Lung microvascular endothelial cell (primary cell): ENCODE measurements around the gene NTRK2. TPM values are rescaled to one million over a fixed set of nuclear protein-coding genes. Genes with fewer than 3 reads are reported as not detected.

Experiments used
- DNase-seq, 2 donors: peaks; one replicate each; pipeline versions ENCODE4 v3.0.0 to v3.0.0-alpha.2; 2010; ENCODE audit warnings: low read depth in 2 of 2
- total RNA-seq: library from RNA; depleted of rRNA; stranded (reverse); fragments of >200 nt; gene quantifications from 2 replicates; pipeline ENCODE4 v1.2.1, GENCODE V29; 2014

Gene NTRK2
- total RNA-seq, 1 donor from 2014 or later, result under 0.01 TPM

DNA sequence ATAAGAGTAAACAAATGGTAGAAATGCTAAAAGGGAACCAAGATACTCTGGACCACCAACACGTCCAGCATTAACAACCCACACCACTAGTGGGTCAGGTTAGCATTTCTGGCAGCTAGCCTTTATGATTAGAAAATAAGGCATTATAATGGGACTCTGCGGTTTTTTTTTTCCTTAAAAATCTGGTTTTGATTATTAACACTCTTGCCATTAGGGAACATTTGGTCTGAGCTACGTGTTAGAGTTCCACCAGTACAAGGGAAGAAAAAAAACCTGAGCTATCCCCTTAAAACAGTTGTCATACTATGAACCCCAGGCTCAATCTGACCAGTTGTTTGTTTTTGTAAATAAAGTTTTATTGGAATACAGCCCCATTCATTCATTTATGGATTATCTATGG is 110.4 kb downstream of the NTRK2 start:
- no peak for DNase-seq

DNA sequence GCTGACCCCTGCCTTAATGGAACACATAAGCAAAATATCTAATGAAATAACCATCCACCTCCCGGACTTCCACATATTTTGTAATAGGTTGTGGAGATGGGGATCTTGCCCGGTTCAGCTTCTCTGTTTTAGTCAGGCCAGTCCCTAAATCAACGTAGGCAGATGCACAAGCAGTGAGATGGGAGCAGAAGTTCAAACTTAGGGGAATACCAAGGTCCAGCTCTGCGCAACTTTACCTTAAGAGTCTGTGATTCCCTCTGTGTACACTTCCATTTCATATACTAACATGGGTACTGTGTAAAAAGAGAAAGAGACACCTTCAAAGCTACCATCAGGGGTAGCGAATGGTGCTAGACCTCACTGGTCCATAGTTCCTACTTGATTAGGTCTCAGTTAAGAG is 110.9 kb downstream of the NTRK2 start:
- DNase-seq, result no peak

DNA sequence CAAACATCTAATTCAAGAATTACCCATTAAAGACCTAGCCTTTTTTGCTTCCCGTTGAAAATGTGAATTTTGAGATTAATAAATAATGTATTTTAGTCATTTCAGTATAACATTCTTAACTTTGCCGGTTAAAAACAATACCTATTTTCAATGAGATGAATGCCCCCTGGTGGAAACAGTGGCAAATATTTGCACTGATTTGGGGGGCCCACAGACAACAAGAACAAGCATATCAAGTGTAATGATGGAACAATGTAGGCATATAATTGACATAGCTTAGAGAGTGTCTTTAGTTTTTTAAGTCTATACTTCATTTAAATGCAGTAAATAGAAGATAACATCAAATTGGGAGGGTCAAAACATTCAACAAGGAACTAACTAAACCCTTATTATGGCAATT is 111.9 kb downstream of the NTRK2 start:
- DNase-seq, result peak in 1 of 2 donors; percentile 15

DNA sequence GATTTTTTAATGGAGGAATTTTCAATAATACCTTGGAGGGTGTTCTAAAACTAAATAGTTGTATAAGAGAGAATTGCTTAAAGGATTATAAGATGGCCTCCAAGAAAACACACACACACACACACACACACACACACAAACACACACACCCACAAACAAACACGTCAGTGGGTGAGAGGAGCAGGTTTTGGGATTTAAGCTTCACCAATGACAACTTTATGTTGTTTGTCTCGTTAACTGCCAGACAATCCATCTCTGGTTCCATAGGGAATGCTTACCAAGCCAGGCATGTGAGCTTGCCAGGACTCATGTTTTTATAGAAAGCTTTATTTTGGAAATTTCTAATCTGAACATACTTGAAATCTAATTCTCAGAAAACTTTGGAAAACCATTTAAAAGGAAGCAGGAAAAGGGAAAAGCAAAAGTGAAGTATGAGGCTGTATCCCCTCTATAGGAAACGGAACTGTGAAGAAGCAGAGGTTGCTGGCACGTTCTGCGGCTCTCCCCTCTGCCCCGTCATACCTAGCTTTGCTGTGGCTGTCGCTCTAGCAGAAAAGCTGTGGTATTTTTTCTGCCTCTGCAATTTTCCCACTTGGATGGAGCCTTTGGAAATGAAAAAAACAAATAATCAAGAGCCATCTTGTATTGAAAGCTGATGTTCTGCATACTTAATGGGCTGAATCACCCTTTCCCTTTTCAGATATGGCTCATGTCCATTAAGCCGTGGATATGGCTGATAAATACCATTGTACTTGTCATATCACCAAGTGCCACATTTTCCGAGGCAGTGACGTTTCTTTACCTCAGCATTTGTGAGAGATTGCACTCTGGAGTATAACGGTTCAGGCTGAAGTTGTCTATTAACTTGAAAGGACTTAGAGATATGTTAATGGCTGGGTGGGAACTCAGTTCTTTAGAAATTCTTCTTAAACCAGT is 112.7 kb downstream of the NTRK2 start:
- no peak for DNase-seq

DNA sequence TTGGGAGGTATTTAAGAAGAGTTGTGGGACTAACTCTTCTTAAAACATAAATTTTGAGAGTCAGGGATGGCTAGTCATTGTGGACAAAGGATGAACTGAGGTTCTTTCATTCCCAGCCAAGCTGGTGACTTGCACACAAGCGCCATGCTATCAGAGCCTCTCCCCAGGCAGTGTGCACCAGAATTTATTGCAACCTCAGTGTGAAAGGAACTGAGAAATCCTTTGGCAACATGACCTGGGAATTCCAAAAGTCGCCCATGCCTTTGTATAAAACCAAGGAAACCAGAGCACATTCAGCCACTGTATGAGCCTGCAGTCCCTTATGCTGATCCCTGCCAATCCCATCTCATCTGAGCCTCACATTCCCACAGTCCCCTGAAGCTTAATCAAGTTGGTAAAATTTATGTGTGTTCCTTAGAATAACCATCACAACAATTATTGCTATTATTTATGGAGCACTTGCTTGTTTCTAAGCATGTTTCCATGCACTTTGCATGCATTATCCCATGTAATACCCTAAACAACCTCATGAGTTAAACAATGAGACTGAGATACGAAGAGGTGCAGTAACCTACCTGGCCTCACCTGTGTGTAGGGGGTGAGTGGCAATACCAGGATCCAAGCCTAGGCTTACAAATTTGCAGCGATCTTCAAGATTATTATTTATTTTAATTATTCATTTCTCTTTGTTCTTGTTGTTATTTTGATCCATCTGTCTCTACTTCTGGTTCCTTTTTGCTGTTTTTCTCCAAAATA is 116.4 kb downstream of the NTRK2 start:
- DNase-seq, result no peak

DNA sequence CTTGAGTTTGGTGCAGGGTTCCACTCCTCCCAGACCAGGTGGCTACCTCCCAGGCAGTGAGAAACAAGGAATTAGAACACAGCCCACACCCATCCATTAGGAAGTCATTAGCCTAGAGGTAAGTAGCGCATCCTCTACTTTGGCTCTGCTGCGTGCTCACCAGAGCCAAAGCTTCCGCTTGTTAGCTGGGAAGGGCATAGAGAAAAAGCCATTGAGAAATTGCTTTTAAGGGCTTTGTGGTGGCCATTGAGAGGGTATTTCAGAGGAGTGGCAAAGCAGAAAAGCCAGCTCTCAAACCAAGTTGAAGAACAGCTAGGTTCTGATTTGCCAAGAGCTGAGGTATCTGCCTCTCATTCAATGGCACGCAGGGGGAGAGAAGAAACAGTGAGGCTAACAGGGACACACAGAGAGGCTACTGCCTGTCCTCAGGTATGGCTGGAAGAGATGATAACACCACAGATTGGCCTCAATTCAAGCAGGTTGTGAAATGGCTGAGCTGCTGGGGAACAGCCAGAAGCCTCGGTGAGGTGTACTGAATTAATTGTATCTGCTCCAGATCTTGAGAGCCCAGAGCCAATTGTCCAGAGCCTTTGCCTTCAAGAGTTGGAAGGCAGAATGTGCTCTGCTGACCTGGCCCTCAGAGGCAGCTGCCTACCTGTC is 119.4 kb downstream of the NTRK2 start:
- DNase-seq, result no peak

DNA sequence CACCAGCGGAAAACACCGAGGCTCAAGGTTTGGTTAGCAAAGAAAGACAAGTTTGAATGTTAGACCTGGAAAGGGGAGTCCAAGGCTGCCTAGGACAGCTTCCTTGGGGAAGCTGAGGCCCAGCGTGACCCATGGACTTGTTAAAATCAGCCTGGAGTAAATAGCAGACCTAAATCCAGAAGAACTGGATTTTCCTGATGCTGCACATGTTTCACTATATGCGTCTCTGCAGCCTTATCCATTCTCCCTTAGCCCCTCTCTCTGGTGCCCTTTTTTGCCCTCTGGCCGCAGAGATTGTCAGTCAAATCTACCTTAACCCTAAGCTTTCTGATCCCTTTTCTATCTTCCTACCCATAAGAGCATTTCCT is 119.9 kb downstream of the NTRK2 start:
- no peak for DNase-seq

DNA sequence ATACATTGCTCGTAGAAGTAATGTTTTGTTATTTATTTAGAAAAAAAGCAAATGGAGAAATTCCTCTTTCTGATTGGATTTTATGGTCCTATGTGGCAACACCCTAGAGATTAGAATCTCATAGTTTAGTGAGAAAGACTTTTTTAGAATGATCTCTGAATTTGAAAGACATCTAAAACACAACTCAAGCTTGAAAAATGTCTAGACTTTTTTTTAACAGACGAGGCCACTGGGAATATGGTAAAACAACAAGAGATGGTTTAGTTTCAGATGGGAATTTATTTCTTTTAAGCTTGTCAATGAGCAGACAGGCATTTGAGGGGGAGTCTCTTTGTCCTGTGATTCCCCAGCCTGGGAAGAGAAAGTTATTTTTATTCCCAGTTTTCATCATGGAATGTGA is 122.1 kb downstream of the NTRK2 start:
- no peak for DNase-seq

DNA sequence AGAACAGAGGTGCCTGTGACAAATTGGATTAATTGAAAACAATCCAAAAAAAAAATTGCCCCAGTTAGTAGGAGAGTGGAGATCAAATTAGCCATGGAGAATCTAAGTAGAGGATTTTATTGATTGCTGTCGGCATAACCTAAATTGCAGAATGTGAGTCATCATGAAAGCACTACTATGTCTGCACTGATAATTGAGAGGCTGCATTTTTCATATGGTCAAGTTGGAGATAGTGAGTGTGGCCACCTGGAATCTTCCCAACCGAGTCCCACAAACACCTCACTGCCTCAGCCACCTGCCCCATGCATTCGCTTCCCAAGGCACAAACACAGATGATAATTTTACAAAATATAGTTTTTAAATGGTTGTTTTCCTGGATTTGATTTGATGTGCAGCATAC is 123.7 kb downstream of the NTRK2 start:
- no peak for DNase-seq

DNA sequence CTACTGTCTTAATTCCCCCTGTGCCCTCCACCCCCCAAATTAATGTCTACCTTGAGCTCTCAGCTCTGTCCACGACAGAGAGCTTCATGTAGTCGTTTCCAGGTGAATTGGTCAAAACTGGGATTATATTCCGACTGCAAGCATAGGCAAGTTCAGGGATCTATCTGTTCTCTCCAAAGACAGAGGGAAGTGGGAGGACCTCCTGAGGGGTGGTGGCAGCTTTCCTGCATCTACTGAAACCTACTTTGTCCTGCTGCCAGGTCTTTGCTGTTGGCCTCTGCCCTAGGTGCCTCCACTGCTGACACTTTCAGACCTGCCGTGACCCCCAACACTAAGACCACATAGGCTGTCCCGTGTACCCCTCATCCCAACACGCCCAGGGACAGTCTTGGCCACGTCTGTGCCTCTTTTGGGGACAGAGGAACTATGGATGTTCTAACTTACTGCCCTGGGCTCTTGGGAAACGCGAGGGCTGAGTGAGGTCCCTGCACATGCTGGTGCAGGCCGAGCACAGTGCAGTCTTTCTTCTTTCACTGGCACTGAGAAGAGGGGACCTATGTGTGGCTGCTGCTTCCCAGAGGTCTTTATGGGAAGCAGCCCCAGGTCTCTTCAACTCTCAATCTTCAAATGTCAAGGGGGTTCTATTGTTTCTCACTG is 125.6 kb downstream of the NTRK2 start:
- DNase-seq, result no peak

DNA sequence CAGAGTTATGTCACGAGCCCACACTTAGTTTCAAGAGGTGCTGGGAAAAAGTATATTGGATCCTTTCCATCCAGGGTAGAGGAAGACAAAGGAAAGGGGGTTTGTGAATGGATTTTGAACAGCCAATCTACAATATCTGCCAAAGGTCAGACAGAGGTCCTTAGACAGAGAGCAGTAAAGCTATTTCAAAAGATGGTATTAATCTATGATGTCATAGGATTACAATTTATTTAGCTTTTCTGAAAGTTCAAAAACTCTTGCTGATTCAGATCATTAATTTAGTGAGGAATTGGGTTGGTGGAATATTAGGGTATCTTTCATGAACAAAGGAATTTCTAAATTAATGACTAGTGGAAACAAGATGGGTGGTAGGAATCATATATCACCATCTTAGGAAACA is 126.9 kb downstream of the NTRK2 start:
- DNase-seq, result no peak

DNA sequence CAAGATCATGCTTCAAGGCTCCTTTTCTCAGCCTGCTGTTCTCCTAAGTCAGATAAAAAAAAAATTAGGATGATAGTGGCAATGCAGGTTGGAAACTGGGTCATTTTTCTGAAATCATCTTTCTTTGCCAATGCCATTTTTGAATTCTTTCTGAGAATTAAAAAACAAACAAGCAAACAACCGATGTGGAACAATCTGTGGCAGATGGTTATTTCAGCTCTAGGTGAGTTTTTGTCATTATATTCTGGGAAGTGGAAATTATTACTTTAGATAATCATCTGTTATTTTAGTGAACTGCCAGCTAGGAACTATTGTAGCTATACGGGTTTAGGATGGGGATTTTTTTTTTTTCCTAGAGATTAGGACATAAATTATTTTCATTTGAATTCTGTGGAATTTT is 129.7 kb downstream of the NTRK2 start:
- no peak for DNase-seq

DNA sequence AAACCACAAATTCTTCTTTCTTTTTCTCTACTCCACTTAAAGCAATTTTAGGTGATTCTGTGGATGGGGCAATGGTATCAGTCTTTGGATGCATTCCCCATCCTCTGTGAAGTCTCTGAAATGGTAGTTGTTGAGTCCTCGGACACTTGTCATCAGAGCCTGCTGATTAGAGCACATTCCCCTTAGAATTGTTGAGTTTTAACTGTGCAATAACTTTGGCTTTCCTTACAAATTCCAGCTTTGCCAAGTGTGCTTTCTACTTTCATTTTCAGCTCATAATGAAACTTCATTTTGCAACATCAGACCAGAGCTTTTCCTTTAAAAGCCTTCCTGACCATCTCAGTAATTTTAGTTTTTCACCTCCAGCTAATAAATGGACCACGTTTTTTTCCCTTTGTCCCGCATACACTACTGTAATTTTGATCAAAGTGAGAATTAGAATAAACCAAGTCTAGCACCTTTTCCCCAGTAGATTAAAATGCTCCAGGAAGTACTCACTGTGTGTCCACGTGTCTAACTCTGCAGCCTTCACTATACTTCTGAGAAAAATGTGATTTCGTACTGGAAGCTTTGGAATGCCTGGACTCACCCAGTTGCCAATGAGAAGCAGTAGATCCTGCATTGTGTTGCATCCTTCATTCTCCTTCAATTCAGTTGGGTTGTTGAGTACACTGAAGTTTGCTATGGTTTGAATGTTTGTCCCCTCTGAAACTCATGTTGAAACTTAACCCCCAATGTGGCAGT is 135.6 kb downstream of the NTRK2 start:
- DNase-seq, result no peak

DNA sequence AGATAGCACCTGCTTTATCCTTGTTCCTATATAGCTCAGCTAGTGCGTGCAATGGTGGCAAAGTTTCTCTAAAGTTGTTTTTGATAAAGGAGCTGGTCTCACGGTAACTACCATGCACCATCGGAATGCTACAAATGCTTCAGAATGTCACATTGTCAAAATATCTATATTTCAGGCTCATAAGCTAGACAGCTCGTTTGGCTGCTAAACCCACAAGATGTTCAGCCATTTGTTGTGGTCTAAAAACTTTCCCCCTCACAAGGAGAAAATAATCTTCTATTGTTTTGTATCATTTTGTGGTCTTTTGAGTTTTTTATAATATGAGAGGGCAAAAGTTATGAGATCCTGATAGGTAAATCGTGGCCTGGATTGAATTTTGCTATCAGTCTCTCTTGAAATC is 137.9 kb downstream of the NTRK2 start:
- DNase-seq, result no peak

DNA sequence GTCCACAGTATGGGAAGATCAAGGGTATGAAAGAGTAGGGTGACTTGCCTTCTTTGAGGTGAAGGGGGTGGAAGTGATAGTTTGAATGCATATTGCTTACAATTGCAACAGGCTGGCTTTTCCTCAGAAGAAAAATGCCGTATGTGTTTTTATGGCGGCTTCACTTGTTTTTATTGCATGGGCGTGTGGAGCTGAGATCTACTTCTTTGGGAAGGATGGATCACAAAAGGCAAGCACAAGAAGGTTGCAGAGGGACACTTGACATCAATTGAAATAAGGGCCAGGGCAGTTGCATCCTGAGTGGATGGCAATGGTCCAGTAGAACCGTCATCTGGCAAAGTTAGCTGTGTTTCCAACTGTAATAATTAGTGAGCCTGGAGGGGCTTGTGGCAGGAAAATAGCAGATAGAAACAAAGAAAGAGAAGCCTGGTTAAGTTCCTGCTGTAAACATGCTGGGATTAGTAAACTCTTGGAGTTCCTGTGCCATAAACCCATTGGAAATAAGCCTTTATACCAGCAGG is 138.4 kb downstream of the NTRK2 start:
- DNase-seq, result no peak

DNA sequence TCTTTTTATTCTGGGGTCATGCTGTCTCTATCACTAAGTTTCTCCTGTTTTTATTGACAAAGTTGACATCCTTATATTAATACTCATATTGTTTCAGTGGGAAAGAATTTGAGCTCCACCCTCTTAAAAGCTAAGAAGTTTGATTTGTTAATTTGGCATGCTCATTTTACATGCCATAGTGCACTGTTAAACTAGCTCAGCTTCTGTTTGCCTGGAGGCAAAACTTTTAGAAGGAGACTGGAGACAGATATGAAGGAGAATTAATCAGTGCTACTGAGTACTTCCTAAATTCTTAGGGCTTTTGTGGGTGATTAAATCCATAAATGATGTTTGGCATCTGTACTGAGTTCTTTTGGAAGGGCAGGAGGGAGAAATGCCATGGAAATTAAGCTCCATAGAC is 138.9 kb downstream of the NTRK2 start:
- no peak for DNase-seq

DNA sequence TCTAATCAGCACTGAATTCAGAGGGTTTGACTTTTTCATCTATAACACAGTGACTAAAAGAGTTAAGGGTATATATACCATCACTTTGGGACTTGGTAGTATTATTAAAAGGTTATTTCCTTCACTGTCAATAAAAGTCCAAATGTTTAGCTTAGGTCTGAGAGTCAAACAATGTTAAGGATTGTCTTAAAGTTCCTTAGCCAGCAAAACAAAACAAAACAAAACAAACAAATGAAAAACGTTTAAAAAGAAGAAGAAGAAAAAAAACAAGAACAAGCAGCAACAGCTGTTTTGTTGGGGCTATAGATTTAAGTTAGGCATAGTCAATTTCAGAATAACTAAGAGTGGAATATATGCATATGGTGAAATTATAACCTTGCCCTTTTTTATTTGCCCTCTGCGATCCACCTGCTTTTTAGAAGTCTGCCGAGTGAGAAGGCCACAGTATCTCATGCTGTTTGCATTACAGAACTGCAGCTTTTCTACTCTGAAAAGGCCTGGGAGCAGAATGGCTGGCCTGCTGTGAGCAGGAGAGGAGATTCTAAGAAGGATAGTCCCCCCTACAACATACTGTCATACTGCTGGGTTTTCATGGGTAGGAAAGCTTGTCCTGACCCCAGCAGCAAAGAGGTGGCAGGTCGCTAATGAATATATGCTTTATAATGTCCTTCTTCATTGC is 141.7 kb downstream of the NTRK2 start:
- DNase-seq, result no peak

DNA sequence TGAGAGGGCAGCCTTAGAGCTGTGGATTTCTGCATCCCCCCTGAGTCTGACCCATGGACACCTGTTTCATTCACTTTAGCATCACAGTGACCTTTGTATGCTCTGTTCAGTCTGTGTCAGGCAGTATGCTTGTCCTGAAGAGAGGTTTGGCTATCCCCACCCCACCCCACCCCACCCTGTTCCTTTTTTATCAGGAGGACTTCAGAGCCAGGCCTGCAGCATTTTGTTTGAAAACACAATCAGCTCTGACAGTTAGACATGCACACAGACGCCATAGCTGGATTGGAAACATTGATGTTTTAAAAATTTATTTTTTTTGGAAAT is 142.2 kb downstream of the NTRK2 start:
- DNase-seq, result no peak

DNA sequence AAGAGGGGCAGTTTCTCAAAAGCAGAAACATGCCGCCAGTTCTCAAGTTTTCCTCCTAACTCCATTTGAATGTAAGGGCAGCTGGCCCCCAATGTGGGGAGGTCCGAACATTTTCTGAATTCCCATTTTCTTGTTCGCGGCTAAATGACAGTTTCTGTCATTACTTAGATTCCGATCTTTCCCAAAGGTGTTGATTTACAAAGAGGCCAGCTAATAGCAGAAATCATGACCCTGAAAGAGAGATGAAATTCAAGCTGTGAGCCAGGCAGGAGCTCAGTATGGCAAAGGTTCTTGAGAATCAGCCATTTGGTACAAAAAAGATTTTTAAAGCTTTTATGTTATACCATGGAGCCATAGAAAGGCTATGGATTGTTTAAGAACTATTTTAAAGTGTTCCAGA is 142.8 kb downstream of the NTRK2 start:
- no peak for DNase-seq

DNA sequence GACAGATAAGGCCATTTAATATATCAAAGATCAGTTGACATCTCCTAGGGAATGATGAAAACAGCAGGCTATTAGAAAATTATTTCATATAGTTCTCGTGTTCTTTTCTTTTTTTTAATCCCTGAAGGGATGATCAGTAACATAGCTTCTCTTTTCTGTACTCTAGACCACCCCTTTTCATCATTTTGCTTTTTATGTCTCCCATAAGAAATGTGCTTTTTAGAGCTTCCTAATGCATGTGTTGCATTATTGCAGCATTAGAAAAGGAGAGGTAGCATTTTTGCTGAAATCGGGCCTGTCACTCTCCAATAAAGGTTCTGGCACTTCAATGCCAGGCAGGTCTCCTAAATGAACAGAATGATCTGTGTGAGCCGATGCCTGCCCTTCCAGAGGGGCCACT is 143.3 kb downstream of the NTRK2 start:
- DNase-seq, result no peak

DNA sequence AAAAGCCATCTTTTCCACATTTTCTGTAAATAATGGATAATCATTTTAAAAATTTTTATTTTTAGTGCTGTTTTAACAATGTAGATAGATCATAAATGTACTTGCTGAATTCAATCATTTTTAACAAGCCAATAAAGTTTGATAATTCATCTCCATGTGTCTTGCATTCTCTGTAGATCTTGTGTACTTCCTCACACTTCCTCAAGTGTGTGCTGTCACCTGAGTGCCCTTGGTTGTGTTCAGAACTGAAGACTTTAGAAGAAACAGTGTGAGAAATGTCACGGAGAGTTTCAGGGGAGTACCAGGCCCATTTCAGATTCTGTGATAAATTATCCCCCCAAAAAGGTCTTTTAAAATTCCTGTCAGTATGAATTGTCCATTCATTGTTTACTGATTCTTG is 146.0 kb downstream of the NTRK2 start:
- no peak for DNase-seq
